Psoas muscle (tissue), 8 donors: ENCODE data around the gene CLIP2. TPM values are rescaled to one million over a fixed set of nuclear protein-coding genes. Genes with fewer than 3 reads are reported as not detected.

ENCODE experiments used
- ATAC-seq, 4 donors: fragments of 200-7000 bp; cut with Tn5 transposase; one replicate each; pipeline ENCODE4 v1.9.1; 2020; ENCODE audit warnings: moderate library complexity in 3 of 4, mild to moderate bottlenecking in 2 of 4
- DNase-seq, 2 donors: peaks; one replicate each; pipeline ENCODE4 v3.0.0-alpha.2; 2020
- H3K27ac ChIP-seq: fragments of 200-600 bp; one replicate; pipeline ENCODE4 v1.8.0; 2022
- H3K27me3 ChIP-seq, 3 donors: fragments of 200-600 bp in 1 of 3; one replicate each; pipeline versions ENCODE4 v1.6.1 to v1.8.0; 2013 to 2022; ENCODE audit warnings: low read length in 2 of 3, mild to moderate bottlenecking in 2 of 3, moderate library complexity in 1 of 3; ENCODE audit not compliant: insufficient read depth in 3 of 3
- H3K36me3 ChIP-seq, 2 donors: fragments of 200-600 bp in 1 of 2; one replicate each; pipeline versions ENCODE4 v1.6.1 to v1.8.0; 2013 to 2022; ENCODE audit warnings: low read depth in 1 of 2, mild to moderate bottlenecking in 1 of 2, moderate library complexity in 1 of 2; ENCODE audit not compliant: insufficient read depth in 1 of 2
- H3K4me1 ChIP-seq: fragments of 200-600 bp; one replicate; pipeline ENCODE4 v1.8.0; 2022
- H3K4me3 ChIP-seq: fragments of 200-600 bp; one replicate; pipeline ENCODE4 v1.8.0; 2022; ENCODE audit warnings: mild to moderate bottlenecking
- H3K9me3 ChIP-seq: fragments of 200-600 bp; one replicate; pipeline ENCODE4 v1.8.0; 2022
- WGBS, 3 donors: extraction: QIAGEN DNeasy Blood & Tissue Kit; methylation state at CpG; one replicate each; pipeline versions ENCODE4 v1.1.6 to v1.1.7; 2013; 5-methylcytosine and 5-hydroxymethylcytosine counted together
- intact Hi-C, 2 donors: fragments of 100-400 bp; cut with DNase I; formaldehyde crosslinking; loops; one replicate each; pipeline versions ENCODE4 v1.11.0 to v1.14.2; 2022
- polyA plus RNA-seq, 3 donors: library from polyadenylated mRNA; stranded (reverse); fragments of 200-250 nt; gene quantifications; one replicate each; pipeline ENCODE4 v1.2.3, GENCODE V29; 2013
- total RNA-seq, 4 donors: library from RNA; stranded (reverse); fragmentation: NEBNext Ultra II Directional in 2 of 4; extraction: Animal tissue kit (Norgen Biotek cat#: 25700) in 2 of 4; gene quantifications; one replicate each; pipeline versions ENCODE4 v1.2.1 to v1.2.4, GENCODE V29; 2021 to 2023
- TF ChIP-seq, protein P1 (sequence below): fragments of 200-600 bp; IDR thresholded peaks from one replicate; pipeline ENCODE4 v1.8.0; 2022; ENCODE audit warnings: antibody characterized with exemption
- donor health status: healthy with polysubstance abuse.
- donor health status: DM: no; HTN: no; CAD: no; lungs with moderate emphysema.
- donor health status: Bipolar disorder and iron deficiency.
- donor health status: healthy.
- donor health status: DM: yes; HTN: yes; CAD: no.
- donor health status: DM: no; HTN: no; CAD: no.
- donor health status: DM: no; HTN: no; CAD: no.
- donor health status: DM: yes; HTN: yes; CAD: no.

The CLIP2 gene
- total and polyA plus RNA-seq, 7 donors, result 1.5 to 4.3 (median 2.2) TPM

DNA sequence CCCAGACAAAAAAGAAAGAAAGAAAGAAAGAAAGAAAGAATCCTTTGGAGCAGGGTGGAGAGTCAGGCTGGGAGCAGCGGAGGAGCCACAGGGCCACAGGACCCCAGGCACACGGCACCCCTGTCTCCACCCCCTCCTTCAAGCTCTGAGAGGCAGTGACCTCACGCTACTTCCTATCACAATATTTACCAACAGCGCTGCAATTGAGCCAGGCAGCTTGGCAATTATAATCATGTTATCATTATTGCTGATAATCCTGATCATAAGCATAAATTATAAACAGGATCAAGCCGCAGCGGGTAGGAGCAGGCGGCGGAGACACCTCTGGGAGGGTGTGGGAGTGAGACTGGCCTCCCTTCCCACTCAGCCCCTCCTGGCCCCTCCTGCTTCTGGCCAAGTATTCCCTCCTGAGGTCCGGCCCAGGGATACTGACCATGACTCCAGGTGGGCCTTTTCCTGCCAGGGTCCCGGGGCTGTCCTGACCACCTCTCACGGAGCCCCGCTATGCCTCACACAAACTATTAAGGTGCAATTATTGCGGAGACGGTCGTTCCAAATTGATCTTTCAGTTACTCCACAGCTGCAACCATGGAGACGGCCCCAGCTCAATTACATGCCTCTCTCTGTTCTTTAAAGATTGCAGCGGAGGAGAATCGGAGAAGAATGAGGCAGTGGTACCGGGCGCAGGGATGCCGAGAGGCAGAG is 154.5 kb downstream of the CLIP2 start:
- intact Hi-C loops, result loop anchor here in 1 of 2 donors (10.0 kb wide), 1 partner anchor 121 kb away; no protein-coding TSS in a partner anchor
- WGBS, 3 donors, result 62 to 72% (median 64%) methylated on average over 21 of the region's 21 CpGs

DNA sequence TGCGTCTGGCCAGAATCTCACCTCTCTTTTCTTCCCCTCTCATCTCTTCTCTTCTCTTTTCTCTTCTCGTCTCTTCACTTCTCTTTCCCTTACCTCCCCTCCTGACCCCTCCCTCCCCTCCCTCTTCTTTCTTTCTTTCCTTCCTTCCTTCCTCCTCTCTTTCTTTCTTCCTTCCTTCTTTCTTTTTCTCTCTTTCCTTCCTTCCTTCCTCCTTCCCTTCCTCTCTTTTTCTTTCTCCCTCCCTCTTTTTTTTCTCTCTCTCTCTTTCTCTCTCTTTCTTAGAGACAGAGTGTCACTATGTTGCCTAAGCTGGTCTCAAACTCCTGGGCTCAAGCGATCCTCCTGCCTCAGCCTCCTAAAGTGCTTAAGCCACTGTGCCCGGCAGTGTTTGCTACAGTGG is 159.9 kb downstream of the CLIP2 start:
- H3K9me3 ChIP-seq, result no peaks in the 10 kb centered on the region

More for the DNA sequence above, 154.5 kb downstream of the CLIP2 start:
- DNase-seq (no peak), ATAC-seq (no peak)
- H3K9me3 ChIP-seq, result no peaks in the 10 kb centered on the region
- H3K27me3 ChIP-seq, result no peaks in the 10 kb centered on the region
- no peak overlapping the region for H3K27ac ChIP-seq
- TF ChIP-seq, protein P1, sequence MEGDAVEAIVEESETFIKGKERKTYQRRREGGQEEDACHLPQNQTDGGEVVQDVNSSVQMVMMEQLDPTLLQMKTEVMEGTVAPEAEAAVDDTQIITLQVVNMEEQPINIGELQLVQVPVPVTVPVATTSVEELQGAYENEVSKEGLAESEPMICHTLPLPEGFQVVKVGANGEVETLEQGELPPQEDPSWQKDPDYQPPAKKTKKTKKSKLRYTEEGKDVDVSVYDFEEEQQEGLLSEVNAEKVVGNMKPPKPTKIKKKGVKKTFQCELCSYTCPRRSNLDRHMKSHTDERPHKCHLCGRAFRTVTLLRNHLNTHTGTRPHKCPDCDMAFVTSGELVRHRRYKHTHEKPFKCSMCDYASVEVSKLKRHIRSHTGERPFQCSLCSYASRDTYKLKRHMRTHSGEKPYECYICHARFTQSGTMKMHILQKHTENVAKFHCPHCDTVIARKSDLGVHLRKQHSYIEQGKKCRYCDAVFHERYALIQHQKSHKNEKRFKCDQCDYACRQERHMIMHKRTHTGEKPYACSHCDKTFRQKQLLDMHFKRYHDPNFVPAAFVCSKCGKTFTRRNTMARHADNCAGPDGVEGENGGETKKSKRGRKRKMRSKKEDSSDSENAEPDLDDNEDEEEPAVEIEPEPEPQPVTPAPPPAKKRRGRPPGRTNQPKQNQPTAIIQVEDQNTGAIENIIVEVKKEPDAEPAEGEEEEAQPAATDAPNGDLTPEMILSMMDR, result no peak
- H3K36me3 ChIP-seq, result no peaks in the 10 kb centered on the region
- no peaks in the 10 kb centered on the region for H3K4me1 ChIP-seq
- H3K4me3 ChIP-seq, result no peak overlapping the region

DNA sequence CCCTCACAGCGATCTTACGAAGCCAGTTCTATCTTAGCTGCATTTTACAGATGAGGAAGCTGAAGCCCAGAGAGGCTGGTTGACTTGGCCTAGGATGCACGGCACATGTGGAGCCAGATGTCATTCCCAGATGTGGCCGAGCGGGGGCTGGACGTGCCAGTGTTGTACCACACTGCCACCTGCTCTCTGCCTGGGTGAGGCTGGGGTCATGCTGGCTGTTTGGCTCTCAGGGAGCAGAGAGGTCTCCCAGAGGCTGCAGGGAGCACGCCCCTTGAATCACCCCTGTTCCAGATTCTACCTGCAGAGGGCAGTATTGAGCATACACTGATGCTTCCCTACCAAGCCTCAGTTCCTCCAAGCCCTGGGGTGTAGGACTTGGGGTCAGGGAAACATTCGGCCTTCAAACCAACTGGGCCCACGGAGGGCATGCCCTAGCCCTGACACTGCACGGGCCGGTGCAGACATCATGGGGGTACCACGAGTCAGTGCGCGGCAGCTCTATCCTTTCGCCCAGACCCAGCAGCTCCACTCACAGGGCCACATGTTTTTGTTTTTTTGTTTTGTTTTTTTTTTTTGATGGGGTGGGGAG is 160.7 kb downstream of the CLIP2 start:
- Histone ChIP-seq H3K36me3 (no peaks in the 10 kb centered on the region), H3K9me3 (no peaks in the 10 kb centered on the region), H3K4me1 (no peaks in the 10 kb centered on the region), H3K27ac (no peak overlapping the region), H3K4me3 (no peak overlapping the region), H3K27me3 (no peaks in the 10 kb centered on the region)
- intact Hi-C loops, result loop anchor here (5.0 to 10.0 kb wide), 2 partner anchors 33 to 115 kb away; no protein-coding TSS in a partner anchor
- ATAC-seq (peak in 2 of 4 donors; percentile 33 to 36), DNase-seq (no peak)
- TF ChIP-seq, protein P1, result peak; percentile 70
- WGBS, 3 donors, result 64 to 75% (median 72%) methylated on average over 15 of the region's 15 CpGs

More for the DNA sequence above, 159.9 kb downstream of the CLIP2 start:
- TF ChIP-seq, protein P1, result no peak
- no peak for DNase-seq
- H3K4me3 ChIP-seq, result no peak overlapping the region
- no peaks in the 10 kb centered on the region for H3K36me3 ChIP-seq
- no peak for ATAC-seq
- WGBS, 3 donors, result 87 to 95% (median 93%) methylated on average over 4 of the region's 4 CpGs
- no peak overlapping the region for H3K27ac ChIP-seq
- no peaks in the 10 kb centered on the region for H3K4me1 ChIP-seq
- intact Hi-C loops, result loop anchor here in 1 of 2 donors (10.0 kb wide), 1 partner anchor 116 kb away; no protein-coding TSS in a partner anchor
- no peaks in the 10 kb centered on the region for H3K27me3 ChIP-seq

DNA sequence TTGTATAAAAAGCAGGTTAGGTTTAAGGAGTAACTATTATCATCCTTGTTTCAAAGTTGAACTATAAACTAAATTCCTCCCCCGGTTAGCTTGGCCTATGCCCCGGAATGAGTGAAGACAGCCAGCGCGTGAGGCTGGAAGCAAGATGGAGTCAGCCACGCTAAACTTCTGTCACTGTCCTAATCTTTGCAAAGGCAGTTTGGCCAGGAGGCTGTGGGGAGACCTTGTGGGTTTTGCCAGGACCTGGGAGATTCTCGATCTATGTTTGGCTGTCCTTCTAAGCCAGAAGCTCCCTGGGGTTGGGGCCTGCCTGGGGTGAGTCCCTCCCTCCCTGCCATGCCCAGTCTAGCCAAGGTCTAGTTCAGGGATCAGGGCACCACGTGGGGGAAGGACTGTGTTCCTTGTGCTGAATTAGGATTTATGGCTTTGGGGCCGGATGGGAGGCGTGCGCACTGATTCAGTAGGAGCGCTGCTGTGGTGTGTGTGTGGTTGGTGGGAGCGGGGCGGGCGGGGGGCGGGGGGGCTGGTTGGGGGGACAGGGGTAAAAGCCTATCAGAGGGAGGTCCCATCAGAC is 163.6 kb downstream of the CLIP2 start:
- TF ChIP-seq, protein P1, result no peak
- intact Hi-C loops, result loop anchor here in 1 of 2 donors (5.0 kb wide), 1 partner anchor 36 kb away; no protein-coding TSS in a partner anchor
- DNase-seq (peak; percentile 51 to 76), ATAC-seq (peak; percentile 15 to 59 (median 46))
- Histone ChIP-seq H3K36me3 (no peaks in the 10 kb centered on the region), H3K27ac (peak overlapping the region; percentile 93), H3K9me3 (no peaks in the 10 kb centered on the region), H3K27me3 (no peaks in the 10 kb centered on the region), H3K4me1 (no peaks in the 10 kb centered on the region), H3K4me3 (peak overlapping the region; percentile 11)
- WGBS, 3 donors, result 20 to 32% (median 23%) methylated on average over 14 to 15 of the region's 15 CpGs
